HT1080 (cell line): ENCODE data around the gene RPS6KC1. TPM values are rescaled to one million over a fixed set of nuclear protein-coding genes. Genes with fewer than 3 reads are reported as not detected.
"Not testable (repeated sequence)": the region's sequence is repeated elsewhere in the genome, so short reads cannot be mapped to it uniquely, and the experiment has no call there.

Experiments used
- DNase-seq: peaks from one replicate; pipeline ENCODE4 v3.0.0-alpha.2; 2015; ENCODE audit warnings: low read depth
- total RNA-seq: library from RNA; depleted of rRNA; stranded (reverse); fragments of >200 nt; shearing (Covaris generic); gene quantifications from 2 replicates; pipeline ENCODE4 v1.2.3, GENCODE V29; 2014

The RPS6KC1 gene
- total RNA-seq, 1 experiment from 2014 or later, result 17.4 TPM

- no peak for DNase-seq
Observed at GRCh38 chr1:213201380-213202155, 150.5 kb downstream of the RPS6KC1 start.

- no peak for DNase-seq
Observed at GRCh38 chr1:213211201-213211600, 160.2 kb downstream of the RPS6KC1 start.

GRCh38 chr1:213219076-213219475, 168.0 kb downstream of the RPS6KC1 start:
- DNase-seq, result not testable (repeated sequence)

- DNase-seq, result no peak
Observed at GRCh38 chr1:213221209-213221608, 170.2 kb downstream of the RPS6KC1 start.

GRCh38 chr1:213227458-213227857, 176.4 kb downstream of the RPS6KC1 start:
- no peak for DNase-seq

- DNase-seq, result peak; percentile 18
Observed at GRCh38 chr1:213231795-213232231, 180.8 kb downstream of the RPS6KC1 start.

- DNase-seq, result no peak
Observed at GRCh38 chr1:213242883-213243282, 191.8 kb downstream of the RPS6KC1 start.

- peak; percentile 11 for DNase-seq
Observed at GRCh38 chr1:213244664-213245091, 193.6 kb downstream of the RPS6KC1 start.

GRCh38 chr1:213245260-213245910, 194.3 kb downstream of the RPS6KC1 start:
- DNase-seq, result no peak

- no peak for DNase-seq
Observed at GRCh38 chr1:213247038-213247437, 196.0 kb downstream of the RPS6KC1 start.

- DNase-seq, result no peak
Observed at GRCh38 chr1:213249395-213249794, 198.4 kb downstream of the RPS6KC1 start.

GRCh38 chr1:213250041-213250440, 199.0 kb downstream of the RPS6KC1 start:
- no peak for DNase-seq

GRCh38 chr1:213250446-213250845, 199.4 kb downstream of the RPS6KC1 start:
- DNase-seq, result no peak

GRCh38 chr1:213251972-213252371, 200.9 kb downstream of the RPS6KC1 start:
- DNase-seq, result no peak

GRCh38 chr1:213256438-213257087, 205.5 kb downstream of the RPS6KC1 start:
- DNase-seq, result no peak

- no peak for DNase-seq
Observed at GRCh38 chr1:213260311-213261075, 209.5 kb downstream of the RPS6KC1 start.

GRCh38 chr1:213264531-213264930, 213.5 kb downstream of the RPS6KC1 start:
- no peak for DNase-seq

GRCh38 chr1:213266983-213267772, 216.1 kb downstream of the RPS6KC1 start:
- DNase-seq, result no peak

GRCh38 chr1:213268221-213268620, 217.2 kb downstream of the RPS6KC1 start:
- peak; percentile 57 for DNase-seq

- no peak for DNase-seq
Observed at GRCh38 chr1:213269829-213270228, 218.8 kb downstream of the RPS6KC1 start.

- DNase-seq, result no peak
Observed at GRCh38 chr1:213273546-213273945, 222.5 kb downstream of the RPS6KC1 start.
